IPS-18c (cell line): ENCODE results near the gene CPNE7.

Experiments used
- H3K4me3 ChIP-seq: 2 replicates; pipeline ENCODE4 v1.7.0; 2013; ENCODE audit warnings: low read depth, mild to moderate bottlenecking, low read length, moderate library complexity; ENCODE audit not compliant: insufficient read depth
- H3K9me3 ChIP-seq: one replicate; pipeline ENCODE4 v1.6.1; 2013; ENCODE audit warnings: mild to moderate bottlenecking, low read length, moderate library complexity; ENCODE audit not compliant: control insufficient read depth, insufficient read depth

CPNE7 gene

GRCh38 chr16:89546781-89547180, 28.8 kb upstream of the CPNE7 start:
- H3K4me3 ChIP-seq: no peak overlapping the region
- H3K9me3 ChIP-seq: no peaks in the 10 kb centered on the region

- H3K4me3 ChIP-seq: no peak overlapping the region
- H3K9me3 ChIP-seq: no peaks in the 10 kb centered on the region
These were observed 28.3 kb upstream of the CPNE7 start for GRCh38 chr16:89547291-89547690.

GRCh38 chr16:89547860-89548259, 27.7 kb upstream of the CPNE7 start:
- no peak overlapping the region for H3K4me3 ChIP-seq
- H3K9me3 ChIP-seq: no peaks in the 10 kb centered on the region

- no peaks in the 10 kb centered on the region for H3K9me3 ChIP-seq
- H3K4me3 ChIP-seq: no peak overlapping the region
These were observed 27.1 kb upstream of the CPNE7 start for GRCh38 chr16:89548344-89549006.

GRCh38 chr16:89549007-89549700, 26.4 kb upstream of the CPNE7 start:
- Histone ChIP-seq H3K9me3 (no peaks in the 10 kb centered on the region), H3K4me3 (no peak overlapping the region)

GRCh38 chr16:89550421-89551007, 25.0 kb upstream of the CPNE7 start:
- H3K4me3 ChIP-seq: no peak overlapping the region
- H3K9me3 ChIP-seq: no peaks in the 10 kb centered on the region

- Histone ChIP-seq H3K9me3 (no peaks in the 10 kb centered on the region), H3K4me3 (no peak overlapping the region)
These were observed 23.2 kb upstream of the CPNE7 start for GRCh38 chr16:89552329-89552728.

- Histone ChIP-seq H3K4me3 (no peak overlapping the region), H3K9me3 (no peaks in the 10 kb centered on the region)
These were observed 22.6 kb upstream of the CPNE7 start for GRCh38 chr16:89552913-89553312.

GRCh38 chr16:89553733-89554132, 21.8 kb upstream of the CPNE7 start:
- no peaks in the 10 kb centered on the region for H3K9me3 ChIP-seq
- no peak overlapping the region for H3K4me3 ChIP-seq

GRCh38 chr16:89554343-89554742, 21.2 kb upstream of the CPNE7 start:
- Histone ChIP-seq H3K4me3 (no peak overlapping the region), H3K9me3 (no peaks in the 10 kb centered on the region)

GRCh38 chr16:89555265-89555664, 20.3 kb upstream of the CPNE7 start:
- H3K4me3 ChIP-seq: no peak overlapping the region
- H3K9me3 ChIP-seq: no peaks in the 10 kb centered on the region

GRCh38 chr16:89555780-89556179, 19.8 kb upstream of the CPNE7 start:
- H3K9me3 ChIP-seq: no peaks in the 10 kb centered on the region
- H3K4me3 ChIP-seq: no peak overlapping the region

GRCh38 chr16:89556750-89557689, 18.5 kb upstream of the CPNE7 start:
- no peak overlapping the region for H3K4me3 ChIP-seq
- H3K9me3 ChIP-seq: peaks cover 2% of the 10 kb centered on the region

- H3K9me3 ChIP-seq: peaks cover 2% of the 10 kb centered on the region
- H3K4me3 ChIP-seq: no peak overlapping the region
These were observed 17.7 kb upstream of the CPNE7 start for GRCh38 chr16:89557690-89558490.

GRCh38 chr16:89560378-89561141, 15.0 kb upstream of the CPNE7 start, which contains the start of gene RPL13:
Gene RPL13 (plus strand): TSS chr16:89560682. CDS start chr16:89560960, 278 bp downstream.
- Histone ChIP-seq H3K9me3 (peaks cover 2% of the 10 kb centered on the region), H3K4me3 (peak within 1 kb of the TSS; percentile 81)
